B cell (primary cell): Measurements from ENCODE around the gene NOL6.

Experiments
- EZH2 ChIP-seq: IDR thresholded peaks from 2 replicates; pipeline ENCODE4 v1.6.1; 2012; ENCODE audit warnings: borderline replicate concordance, low read depth, mild to moderate bottlenecking, moderate library complexity, low read length; ENCODE audit not compliant: insufficient read depth, poor library complexity, severe bottlenecking
- TF ChIP-seq, protein P1 (sequence below): fragments of 200-600 bp; IDR thresholded peaks from one replicate; pipeline ENCODE4 v1.8.0; 2022; ENCODE audit warnings: antibody characterized with exemption, mild to moderate bottlenecking

DNA sequence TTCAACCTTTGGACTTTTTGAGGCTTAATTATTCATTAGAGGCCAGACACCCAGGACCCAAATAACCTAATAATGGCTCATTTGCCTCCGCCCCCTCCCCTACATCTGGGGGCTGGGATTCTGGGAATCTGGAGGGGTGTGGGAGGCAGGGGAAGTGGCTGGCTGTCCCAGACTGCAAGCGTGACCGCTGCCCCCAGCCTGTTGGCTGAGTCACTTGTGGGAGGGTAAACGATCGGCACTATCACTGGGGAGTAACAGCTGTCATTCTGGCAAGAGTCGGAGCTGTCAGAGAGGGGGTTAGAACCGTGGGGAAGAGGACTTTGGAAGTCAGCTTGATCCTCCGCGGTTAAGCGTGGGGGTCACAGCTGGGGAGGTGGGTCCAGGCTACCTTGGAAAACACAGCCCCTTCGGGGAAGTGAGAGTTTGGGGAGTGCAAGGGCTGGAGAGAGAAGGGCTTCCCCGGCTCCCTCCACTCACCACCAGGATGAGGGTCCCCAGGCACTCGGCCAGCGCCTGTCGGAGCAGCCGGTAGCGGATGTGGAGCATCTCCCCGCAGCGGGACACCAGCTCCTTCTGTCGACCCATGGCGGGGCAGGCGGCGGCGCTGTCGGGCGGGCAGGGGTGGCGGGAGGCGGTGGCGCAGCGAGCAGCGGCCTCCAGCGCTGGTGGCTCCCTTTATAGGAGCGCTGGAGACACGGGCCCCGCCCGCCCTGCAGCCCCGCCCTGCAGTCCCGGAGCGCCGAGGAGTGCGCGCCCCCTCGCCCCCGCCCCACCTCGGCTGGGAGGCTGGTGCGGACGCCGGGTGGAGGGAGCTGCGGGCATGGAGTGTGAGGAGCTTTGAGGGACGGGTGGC lies 26.6 kb downstream of the NOL6 start, which contains the start of gene AQP3:
- TF ChIP-seq, protein P1, sequence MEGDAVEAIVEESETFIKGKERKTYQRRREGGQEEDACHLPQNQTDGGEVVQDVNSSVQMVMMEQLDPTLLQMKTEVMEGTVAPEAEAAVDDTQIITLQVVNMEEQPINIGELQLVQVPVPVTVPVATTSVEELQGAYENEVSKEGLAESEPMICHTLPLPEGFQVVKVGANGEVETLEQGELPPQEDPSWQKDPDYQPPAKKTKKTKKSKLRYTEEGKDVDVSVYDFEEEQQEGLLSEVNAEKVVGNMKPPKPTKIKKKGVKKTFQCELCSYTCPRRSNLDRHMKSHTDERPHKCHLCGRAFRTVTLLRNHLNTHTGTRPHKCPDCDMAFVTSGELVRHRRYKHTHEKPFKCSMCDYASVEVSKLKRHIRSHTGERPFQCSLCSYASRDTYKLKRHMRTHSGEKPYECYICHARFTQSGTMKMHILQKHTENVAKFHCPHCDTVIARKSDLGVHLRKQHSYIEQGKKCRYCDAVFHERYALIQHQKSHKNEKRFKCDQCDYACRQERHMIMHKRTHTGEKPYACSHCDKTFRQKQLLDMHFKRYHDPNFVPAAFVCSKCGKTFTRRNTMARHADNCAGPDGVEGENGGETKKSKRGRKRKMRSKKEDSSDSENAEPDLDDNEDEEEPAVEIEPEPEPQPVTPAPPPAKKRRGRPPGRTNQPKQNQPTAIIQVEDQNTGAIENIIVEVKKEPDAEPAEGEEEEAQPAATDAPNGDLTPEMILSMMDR, result peak; percentile 36
- TF ChIP-seq EZH2, result no peak
